HEK293 (cell line): ENCODE measurements around the gene LRRC59.
A peak's percentile ranks its signal among the peaks of the same experiment; 100 is the strongest.

ENCODE experiments used
- CTCF ChIA-PET: fragments of 350-600 bp; formaldehyde crosslinking; extraction: SDS; loops from one replicate; lab custom pipeline; 2021; ENCODE audit warnings: antibody characterized with exemption; lab: Yijun Ruan, JAX
- POLR2A ChIA-PET: fragments of 300-600 bp; formaldehyde crosslinking; extraction: SDS; loops from one replicate; lab custom pipeline; 2020; ENCODE audit warnings: antibody characterized with exemption, inconsistent platforms; lab: Yijun Ruan, JAX
- H3K27ac ChIP-seq: fragments of 200-500 bp; sonication (Bioruptor generic); 2 replicates; pipeline ENCODE4 v1.5.1; 2014; ENCODE audit warnings: low read depth, low read length, control low read depth, inconsistent platforms; ENCODE audit errors: extremely low read depth
- H3K36me3 ChIP-seq, 2 experiments: fragments of 200-500 bp in 1 of 2; sonication (Bioruptor generic) in 1 of 2; 1 replicate in 1 of 2; 2 replicates in 1 of 2; pipeline ENCODE4 v1.5.1; 2014 to 2017; ENCODE audit warnings: inconsistent platforms in 2 of 2, low read length in 2 of 2; ENCODE audit not compliant: control insufficient read depth in 2 of 2, insufficient read depth in 1 of 2
- H3K4me1 ChIP-seq: fragments of 200-500 bp; sonication (Bioruptor generic); 2 replicates; pipeline ENCODE4 v1.5.1; 2014; ENCODE audit warnings: mild to moderate bottlenecking, low read length, inconsistent platforms; ENCODE audit not compliant: control insufficient read depth, insufficient read depth
- H3K4me3 ChIP-seq: 2 replicates; pipeline ENCODE4 v1.5.1; 2011; ENCODE audit warnings: low read depth, mild to moderate bottlenecking, control low read depth, low read length, moderate library complexity
- H3K9me3 ChIP-seq: fragments of 200-500 bp; sonication (Bioruptor generic); 2 replicates; pipeline ENCODE4 v1.5.1; 2014; ENCODE audit warnings: low read depth, low read length, inconsistent platforms; ENCODE audit not compliant: control insufficient read depth, insufficient read depth
- GLIS1 ChIP-seq: fragments of 450-650 bp; formaldehyde crosslinking; IDR thresholded peaks from 2 replicates; pipeline ENCODE4 v1.5.1; 2016; ENCODE audit warnings: missing biosample characterization, missing genetic modification characterization
- HIC1 ChIP-seq: fragments of 450-650 bp; formaldehyde crosslinking; IDR thresholded peaks from 2 replicates; pipeline ENCODE4 v1.5.1; 2016; ENCODE audit warnings: missing biosample characterization, missing genetic modification characterization
- KLF10 ChIP-seq: fragments of 450-650 bp; IDR thresholded peaks from 2 replicates; pipeline ENCODE4 v1.5.1; 2018; ENCODE audit warnings: missing biosample characterization, mild to moderate bottlenecking, missing genetic modification characterization
- KLF8 ChIP-seq: fragments of 450-650 bp; formaldehyde crosslinking; IDR thresholded peaks from 2 replicates; pipeline ENCODE4 v1.5.1; 2016; ENCODE audit warnings: missing biosample characterization, missing genetic modification characterization
- OVOL3 ChIP-seq: fragments of 450-650 bp; formaldehyde crosslinking; IDR thresholded peaks from 2 replicates; pipeline ENCODE4 v1.5.1; 2016; ENCODE audit warnings: missing biosample characterization, missing genetic modification characterization
- SCRT2 ChIP-seq: fragments of 450-650 bp; formaldehyde crosslinking; IDR thresholded peaks from 2 replicates; pipeline ENCODE4 v1.5.1; 2016; ENCODE audit warnings: missing biosample characterization, missing genetic modification characterization
- SP3 ChIP-seq: fragments of 450-650 bp; formaldehyde crosslinking; IDR thresholded peaks from 2 replicates; pipeline ENCODE4 v1.5.1; 2016; ENCODE audit warnings: missing biosample characterization, missing genetic modification characterization
- ZBTB17 ChIP-seq: fragments of 450-650 bp; formaldehyde crosslinking; IDR thresholded peaks from 2 replicates; pipeline ENCODE4 v1.5.1; 2016; ENCODE audit warnings: missing biosample characterization, missing genetic modification characterization
- ZFHX2 ChIP-seq: fragments of 450-650 bp; formaldehyde crosslinking; conservative IDR thresholded peaks from 2 replicates; pipeline ENCODE4 v1.5.1; 2016; ENCODE audit warnings: missing biosample characterization, missing genetic modification characterization
- ZNF114 ChIP-seq: fragments of 450-650 bp; formaldehyde crosslinking; IDR thresholded peaks from 2 replicates; pipeline ENCODE4 v1.5.0; 2017; ENCODE audit warnings: missing biosample characterization, missing genetic modification characterization
- ZNF138 ChIP-seq: fragments of 450-650 bp; formaldehyde crosslinking; IDR thresholded peaks from 2 replicates; pipeline ENCODE4 v1.5.1; 2016; ENCODE audit warnings: missing biosample characterization, missing genetic modification characterization, borderline replicate concordance
- ZNF16 ChIP-seq: fragments of 450-650 bp; formaldehyde crosslinking; IDR thresholded peaks from 2 replicates; pipeline ENCODE4 v1.5.1; 2016; ENCODE audit warnings: low read depth, missing biosample characterization, missing genetic modification characterization
- ZNF335 ChIP-seq: fragments of 450-650 bp; formaldehyde crosslinking; conservative IDR thresholded peaks from 2 replicates; pipeline ENCODE4 v1.5.1; 2016; ENCODE audit warnings: missing biosample characterization, missing genetic modification characterization
- ZNF366 ChIP-seq: fragments of 450-650 bp; formaldehyde crosslinking; conservative IDR thresholded peaks from 2 replicates; pipeline ENCODE4 v1.5.1; 2016; ENCODE audit warnings: missing biosample characterization, missing genetic modification characterization
- ZNF433 ChIP-seq: fragments of 450-650 bp; formaldehyde crosslinking; IDR thresholded peaks from 2 replicates; pipeline ENCODE4 v1.5.1; 2016; ENCODE audit warnings: missing biosample characterization, missing genetic modification characterization, low read depth
- ZNF518A ChIP-seq: fragments of 450-650 bp; formaldehyde crosslinking; conservative IDR thresholded peaks from 2 replicates; pipeline ENCODE4 v1.5.1; 2016; ENCODE audit warnings: low read depth, missing biosample characterization, missing genetic modification characterization
- ZNF626 ChIP-seq: fragments of 450-650 bp; sonication (Bioruptor Pico); formaldehyde crosslinking; IDR thresholded peaks from 2 replicates; pipeline ENCODE4 v1.5.1; 2018; ENCODE audit warnings: missing biosample characterization, missing genetic modification characterization, inconsistent platforms
- TF ChIP-seq, protein P1 (sequence below): fragments of 450-650 bp; formaldehyde crosslinking; IDR thresholded peaks from 2 replicates; pipeline ENCODE4 v1.5.1; 2016; ENCODE audit warnings: missing biosample characterization, missing genetic modification characterization
- TF ChIP-seq, protein P2 (sequence below): fragments of 450-650 bp; IDR thresholded peaks from 2 replicates; pipeline ENCODE4 v1.5.1; 2018; ENCODE audit warnings: missing biosample characterization, mild to moderate bottlenecking, missing genetic modification characterization
- TF ChIP-seq, protein P3 (sequence below): fragments of 450-650 bp; formaldehyde crosslinking; IDR thresholded peaks from 2 replicates; pipeline ENCODE4 v1.5.1; 2016; ENCODE audit warnings: missing biosample characterization, missing genetic modification characterization
- TF ChIP-seq, protein P4 (sequence below): fragments of 450-650 bp; formaldehyde crosslinking; IDR thresholded peaks from 2 replicates; pipeline ENCODE4 v1.5.0; 2017; ENCODE audit warnings: missing biosample characterization, missing genetic modification characterization, borderline replicate concordance

The LRRC59 gene

GRCh38 chr17:50375858-50376538 is 21.3 kb downstream of the LRRC59 start:
- TF ChIP-seq, protein P1, sequence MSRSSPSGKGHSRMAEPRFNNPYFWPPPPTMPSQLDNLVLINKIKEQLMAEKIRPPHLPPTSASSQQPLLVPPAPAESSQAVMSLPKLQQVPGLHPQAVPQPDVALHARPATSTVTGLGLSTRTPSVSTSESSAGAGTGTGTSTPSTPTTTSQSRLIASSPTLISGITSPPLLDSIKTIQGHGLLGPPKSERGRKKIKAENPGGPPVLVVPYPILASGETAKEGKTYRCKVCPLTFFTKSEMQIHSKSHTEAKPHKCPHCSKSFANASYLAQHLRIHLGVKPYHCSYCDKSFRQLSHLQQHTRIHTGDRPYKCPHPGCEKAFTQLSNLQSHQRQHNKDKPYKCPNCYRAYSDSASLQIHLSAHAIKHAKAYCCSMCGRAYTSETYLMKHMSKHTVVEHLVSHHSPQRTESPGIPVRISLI (tag by site-specific recombination), result no peak
- no peak for TF ChIP-seq ZNF335 (tag by site-specific recombination)
- TF ChIP-seq KLF10 (tag by site-specific recombination), result no peak
- TF ChIP-seq SP3, result no peak
- TF ChIP-seq, protein P2, sequence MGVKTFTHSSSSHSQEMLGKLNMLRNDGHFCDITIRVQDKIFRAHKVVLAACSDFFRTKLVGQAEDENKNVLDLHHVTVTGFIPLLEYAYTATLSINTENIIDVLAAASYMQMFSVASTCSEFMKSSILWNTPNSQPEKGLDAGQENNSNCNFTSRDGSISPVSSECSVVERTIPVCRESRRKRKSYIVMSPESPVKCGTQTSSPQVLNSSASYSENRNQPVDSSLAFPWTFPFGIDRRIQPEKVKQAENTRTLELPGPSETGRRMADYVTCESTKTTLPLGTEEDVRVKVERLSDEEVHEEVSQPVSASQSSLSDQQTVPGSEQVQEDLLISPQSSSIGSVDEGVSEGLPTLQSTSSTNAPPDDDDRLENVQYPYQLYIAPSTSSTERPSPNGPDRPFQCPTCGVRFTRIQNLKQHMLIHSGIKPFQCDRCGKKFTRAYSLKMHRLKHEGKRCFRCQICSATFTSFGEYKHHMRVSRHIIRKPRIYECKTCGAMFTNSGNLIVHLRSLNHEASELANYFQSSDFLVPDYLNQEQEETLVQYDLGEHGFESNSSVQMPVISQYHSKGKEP, result no peak
- TF ChIP-seq ZNF433 (tag by site-specific recombination), result no peak
- no peak for TF ChIP-seq KLF8 (tag by site-specific recombination)
- TF ChIP-seq, protein P3, sequence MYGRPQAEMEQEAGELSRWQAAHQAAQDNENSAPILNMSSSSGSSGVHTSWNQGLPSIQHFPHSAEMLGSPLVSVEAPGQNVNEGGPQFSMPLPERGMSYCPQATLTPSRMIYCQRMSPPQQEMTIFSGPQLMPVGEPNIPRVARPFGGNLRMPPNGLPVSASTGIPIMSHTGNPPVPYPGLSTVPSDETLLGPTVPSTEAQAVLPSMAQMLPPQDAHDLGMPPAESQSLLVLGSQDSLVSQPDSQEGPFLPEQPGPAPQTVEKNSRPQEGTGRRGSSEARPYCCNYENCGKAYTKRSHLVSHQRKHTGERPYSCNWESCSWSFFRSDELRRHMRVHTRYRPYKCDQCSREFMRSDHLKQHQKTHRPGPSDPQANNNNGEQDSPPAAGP, result no peak
- TF ChIP-seq GLIS1 (tag by site-specific recombination), result peak; percentile 51; the same call in 1 of the 2 replicates
- peak; percentile 39; the same call in 1 of the 2 replicates for TF ChIP-seq ZBTB17 (tag by site-specific recombination)
- TF ChIP-seq HIC1, result no peak
- no peak for TF ChIP-seq ZNF518A (tag by site-specific recombination)
- TF ChIP-seq, protein P4, sequence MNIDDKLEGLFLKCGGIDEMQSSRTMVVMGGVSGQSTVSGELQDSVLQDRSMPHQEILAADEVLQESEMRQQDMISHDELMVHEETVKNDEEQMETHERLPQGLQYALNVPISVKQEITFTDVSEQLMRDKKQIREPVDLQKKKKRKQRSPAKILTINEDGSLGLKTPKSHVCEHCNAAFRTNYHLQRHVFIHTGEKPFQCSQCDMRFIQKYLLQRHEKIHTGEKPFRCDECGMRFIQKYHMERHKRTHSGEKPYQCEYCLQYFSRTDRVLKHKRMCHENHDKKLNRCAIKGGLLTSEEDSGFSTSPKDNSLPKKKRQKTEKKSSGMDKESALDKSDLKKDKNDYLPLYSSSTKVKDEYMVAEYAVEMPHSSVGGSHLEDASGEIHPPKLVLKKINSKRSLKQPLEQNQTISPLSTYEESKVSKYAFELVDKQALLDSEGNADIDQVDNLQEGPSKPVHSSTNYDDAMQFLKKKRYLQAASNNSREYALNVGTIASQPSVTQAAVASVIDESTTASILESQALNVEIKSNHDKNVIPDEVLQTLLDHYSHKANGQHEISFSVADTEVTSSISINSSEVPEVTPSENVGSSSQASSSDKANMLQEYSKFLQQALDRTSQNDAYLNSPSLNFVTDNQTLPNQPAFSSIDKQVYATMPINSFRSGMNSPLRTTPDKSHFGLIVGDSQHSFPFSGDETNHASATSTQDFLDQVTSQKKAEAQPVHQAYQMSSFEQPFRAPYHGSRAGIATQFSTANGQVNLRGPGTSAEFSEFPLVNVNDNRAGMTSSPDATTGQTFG (tag by site-specific recombination), result no peak
- peak; percentile 42; the same call in 1 of the 2 replicates for TF ChIP-seq SCRT2 (tag by site-specific recombination)
- TF ChIP-seq ZNF366 (tag by site-specific recombination), result no peak
- TF ChIP-seq ZNF626 (tag by site-specific recombination), result no peak
- TF ChIP-seq ZNF16 (tag by site-specific recombination), result no peak
- TF ChIP-seq ZNF114 (tag by site-specific recombination), result no peak
- no peak for TF ChIP-seq OVOL3 (tag by site-specific recombination)
- no peak for TF ChIP-seq ZNF138
- no peak for TF ChIP-seq ZFHX2 (tag by site-specific recombination)
- Histone ChIP-seq H3K36me3 (peaks cover 30 to 68% of the 10 kb centered on the region in 2 experiments), H3K4me1 (peaks cover 8% of the 10 kb centered on the region), H3K9me3 (no peaks in the 10 kb centered on the region), H3K4me3 (no peak overlapping the region), H3K27ac (no peak overlapping the region)
- POLR2A ChIA-PET, result interaction anchor here (0.6 to 3.6 kb wide), 3 partner anchors 14 to 289 kb away, joined by 3 to 15 read pairs (median 5); no protein-coding TSS in a partner anchor
- CTCF ChIA-PET, result interaction anchor here (0.6 to 1.2 kb wide), 4 partner anchors 11 to 176 kb away, joined by 3 to 7 read pairs (median 4); partner anchors contain the start of gene LRRC59
